ENCODE results near the gene NUP153. TPM values are rescaled to one million over a fixed set of nuclear protein-coding genes. Genes with fewer than 3 reads are reported as not detected.

NUP153 gene
- total and polyA plus RNA-seq, 2 donors (not counting 1 experiment from before 2014, with no cell fraction given): 22.0 to 27.7 TPM

GRCh38 chr6:17580518-17581048 lies 126.1 kb downstream of the NUP153 start:
- peak overlapping the region; percentile 16 for H3K4me2 ChIP-seq (ENCODE audit: extremely low read depth, insufficient read depth, low read length)
- no peak overlapping the region for H3K27ac ChIP-seq (ENCODE audit: insufficient read depth, low read length)
- TF ChIP-seq EZH2 (IDR thresholded peaks at IDR 0.05; ENCODE audit: low read length, missing control alignments): no peak
- no peak for TF ChIP-seq CTCF (conservative IDR thresholded peaks at IDR 0.05 in 1 of 2, IDR thresholded peaks at IDR 0.05 in 1 of 2; ENCODE audit: low read depth in 1 of 2, low read length in 2 of 2)
- peak; percentile 49 to 55 for DNase-seq (ENCODE audit: low read depth in 2 of 2)
- H3K4me1 ChIP-seq (ENCODE audit: control insufficient read depth, extremely low read depth, insufficient read depth, low read length): no peaks in the 10 kb centered on the region
- H3K9ac ChIP-seq (ENCODE audit: insufficient read depth, low read length): peak overlapping the region; percentile 3
- H3K79me2 ChIP-seq (ENCODE audit: control insufficient read depth, insufficient read depth, low read length): no peaks in the 10 kb centered on the region
- H3K27me3 ChIP-seq (ENCODE audit: control insufficient read depth, insufficient read depth, low read length): no peaks in the 10 kb centered on the region
- H3K36me3 ChIP-seq (ENCODE audit: control insufficient read depth, insufficient read depth, low read length): no peaks in the 10 kb centered on the region
- no peaks in the 10 kb centered on the region for H4K20me1 ChIP-seq (ENCODE audit: control insufficient read depth, extremely low read depth, insufficient read depth, low read length)
- H3K9me3 ChIP-seq (ENCODE audit: control insufficient read depth, insufficient read depth, low read depth, low read length): no peaks in the 10 kb centered on the region
- H3K4me3 ChIP-seq (replicated peaks in 1 of 4; ENCODE audit: control extremely low read depth in 1 of 4, insufficient read depth in 1 of 4, low read depth in 3 of 4, low read length in 4 of 4): peak overlapping the region in 3 of 4 experiments; percentile 19 to 66 (median 56)
- peak overlapping the region; percentile 13 for H2AFZ ChIP-seq (ENCODE audit: low read length)

GRCh38 chr6:17577059-17577458 lies 129.7 kb downstream of the NUP153 start:
- no peak for DNase-seq (ENCODE audit: low read depth in 2 of 2)
- Histone ChIP-seq H3K4me3 (replicated peaks in 1 of 4; ENCODE audit: control extremely low read depth in 1 of 4, insufficient read depth in 1 of 4, low read depth in 3 of 4, low read length in 4 of 4) (no peak overlapping the region), H3K36me3 (ENCODE audit: control insufficient read depth, insufficient read depth, low read length) (no peaks in the 10 kb centered on the region)

More at GRCh38 chr6:17577059-17577458, 129.7 kb downstream of the NUP153 start:
- Histone ChIP-seq H3K9ac (ENCODE audit: insufficient read depth, low read length) (no peak overlapping the region), H3K9me3 (ENCODE audit: control insufficient read depth, insufficient read depth, low read depth, low read length) (no peaks in the 10 kb centered on the region), H3K4me1 (ENCODE audit: control insufficient read depth, extremely low read depth, insufficient read depth, low read length) (no peaks in the 10 kb centered on the region), H3K79me2 (ENCODE audit: control insufficient read depth, insufficient read depth, low read length) (no peaks in the 10 kb centered on the region), H3K4me2 (ENCODE audit: extremely low read depth, insufficient read depth, low read length) (no peak overlapping the region), H2AFZ (ENCODE audit: low read length) (no peak overlapping the region), H3K27me3 (ENCODE audit: control insufficient read depth, insufficient read depth, low read length) (no peaks in the 10 kb centered on the region), H3K27ac (ENCODE audit: insufficient read depth, low read length) (no peak overlapping the region), H4K20me1 (ENCODE audit: control insufficient read depth, extremely low read depth, insufficient read depth, low read length) (no peaks in the 10 kb centered on the region)
- TF ChIP-seq CTCF (conservative IDR thresholded peaks at IDR 0.05 in 1 of 2, IDR thresholded peaks at IDR 0.05 in 1 of 2; ENCODE audit: low read depth in 1 of 2, low read length in 2 of 2): no peak
- TF ChIP-seq EZH2 (IDR thresholded peaks at IDR 0.05; ENCODE audit: low read length, missing control alignments): no peak
